ENCODE measurements around the gene LIN28B.

DNA sequence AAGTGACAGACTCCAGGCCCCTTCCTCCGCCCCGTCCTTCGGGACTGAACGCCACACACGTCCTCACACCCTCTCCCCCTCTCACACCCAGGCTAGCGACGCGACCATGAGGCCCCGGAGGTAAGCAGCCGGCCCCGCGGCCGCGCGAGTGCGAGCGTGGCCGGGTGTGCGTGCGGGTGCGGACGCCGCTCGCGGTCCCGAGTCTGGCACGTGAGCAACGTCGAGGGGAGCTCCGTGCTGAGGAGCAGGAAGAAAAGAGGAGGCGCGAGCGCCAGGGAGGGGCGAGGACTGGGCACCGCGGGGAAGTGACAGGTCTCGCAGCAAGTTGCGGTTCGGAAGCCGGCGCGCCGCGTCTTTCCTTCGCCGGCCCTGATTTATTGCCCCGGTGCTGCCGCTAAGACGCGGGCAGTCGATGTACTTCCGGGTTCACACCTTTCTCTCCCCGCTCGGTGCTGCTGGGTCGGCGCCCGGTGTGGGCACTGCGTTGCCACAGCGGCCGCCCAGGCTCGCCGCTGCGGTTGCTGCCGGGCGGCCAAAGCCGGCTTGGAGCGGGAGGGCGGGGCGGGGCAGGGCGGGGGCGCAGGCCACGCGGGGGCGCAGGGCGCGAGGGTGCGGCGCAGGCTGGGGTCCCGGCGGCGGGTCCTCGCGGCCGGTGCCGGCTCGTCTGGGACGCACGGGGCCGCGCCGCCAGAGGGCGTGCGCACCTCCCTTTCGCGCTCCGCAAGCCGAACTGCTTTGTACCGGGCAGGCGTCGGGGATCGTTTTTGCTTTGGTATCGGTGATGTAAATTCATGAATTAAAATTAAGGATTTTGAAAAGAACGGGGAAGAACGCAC, 15.8 kb upstream of the LIN28B start:
- TF ChIP-seq POLR2A (IDR thresholded peaks at IDR 0.05; ENCODE audit: low read length) (no peak), CEBPB (IDR thresholded peaks at IDR 0.05) (no peak), CTCF (IDR thresholded peaks at IDR 0.05) (no peak), PBX3 (IDR thresholded peaks at IDR 0.05) (no peak), CBX2 (IDR thresholded peaks at IDR 0.05; ENCODE audit: borderline replicate concordance, low read depth) (no peak), RAD21 (conservative IDR thresholded peaks at IDR 0.05 in 1 of 2, IDR thresholded peaks at IDR 0.05 in 1 of 2) (no peak), BHLHE40 (IDR thresholded peaks at IDR 0.05; ENCODE audit: low read depth, low read length) (no peak)
- TF ChIP-seq, protein P1, sequence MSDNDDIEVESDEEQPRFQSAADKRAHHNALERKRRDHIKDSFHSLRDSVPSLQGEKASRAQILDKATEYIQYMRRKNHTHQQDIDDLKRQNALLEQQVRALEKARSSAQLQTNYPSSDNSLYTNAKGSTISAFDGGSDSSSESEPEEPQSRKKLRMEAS (IDR thresholded peaks at IDR 0.05) = no peak
- TF ChIP-seq, protein P2, sequence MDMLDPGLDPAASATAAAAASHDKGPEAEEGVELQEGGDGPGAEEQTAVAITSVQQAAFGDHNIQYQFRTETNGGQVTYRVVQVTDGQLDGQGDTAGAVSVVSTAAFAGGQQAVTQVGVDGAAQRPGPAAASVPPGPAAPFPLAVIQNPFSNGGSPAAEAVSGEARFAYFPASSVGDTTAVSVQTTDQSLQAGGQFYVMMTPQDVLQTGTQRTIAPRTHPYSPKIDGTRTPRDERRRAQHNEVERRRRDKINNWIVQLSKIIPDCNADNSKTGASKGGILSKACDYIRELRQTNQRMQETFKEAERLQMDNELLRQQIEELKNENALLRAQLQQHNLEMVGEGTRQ (IDR thresholded peaks at IDR 0.05) = no peak
